ENCODE measurements around the gene RGP1. TPM values are rescaled to one million over a fixed set of nuclear protein-coding genes. Genes with fewer than 3 reads are reported as not detected.

Gene RGP1
- total and polyA plus RNA-seq, 9 of the 15 experiments (the other 6 are each of a cell fraction or from before 2014, with no cell fraction given): 0.42 to 13.8 (median 6.7) TPM

DNA sequence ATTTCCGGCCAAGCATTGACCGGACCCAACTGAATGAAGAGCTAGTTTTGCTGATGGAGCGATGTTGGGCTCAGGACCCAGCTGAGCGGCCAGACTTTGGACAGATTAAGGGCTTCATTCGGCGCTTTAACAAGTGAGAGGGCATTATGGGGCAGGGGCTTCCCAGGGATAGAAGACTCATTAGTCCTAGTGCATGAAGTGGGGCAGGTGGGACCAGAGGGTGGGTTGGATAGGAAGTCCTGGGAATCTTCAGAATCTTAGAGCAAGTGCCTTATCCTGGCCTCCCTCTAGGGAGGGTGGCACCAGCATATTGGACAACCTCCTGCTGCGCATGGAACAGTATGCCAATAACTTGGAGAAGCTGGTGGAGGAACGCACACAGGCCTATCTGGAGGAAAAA, 57.0 kb downstream of the RGP1 start:
- ChIA-PET CTCF (ENCODE audit: low intra/inter-chr PET ratio) (no interaction called here), POLR2A (no interaction called here)
- no peaks in the 10 kb centered on the region for H4K20me1 ChIP-seq (replicated peaks; ENCODE audit: control insufficient read depth, insufficient read depth, low read length)

More for the DNA sequence above, 57.0 kb downstream of the RGP1 start:
- no peak for FAIRE-seq
- H3K79me2 ChIP-seq (ENCODE audit: control insufficient read depth, insufficient read depth, low read length): no peaks in the 10 kb centered on the region; the same call in 2 of the 3 replicates
- H3K4me1 ChIP-seq (replicated peaks in 1 of 2; ENCODE audit: control insufficient read depth in 2 of 2, insufficient read depth in 2 of 2, low read length in 2 of 2): peaks cover 5 to 10% of the 10 kb centered on the region in 2 experiments; a peak in 4 of 5 replicates
- in situ Hi-C loops (cut with MboI): no loop called here
- no peaks in the 10 kb centered on the region for H3K9me3 ChIP-seq (replicated peaks; ENCODE audit: control insufficient read depth, insufficient read depth, low read depth, low read length)
- H3K9ac ChIP-seq (ENCODE audit: insufficient read depth in 1 of 2, low read depth in 2 of 2, low read length in 2 of 2): no peak overlapping the region
- TF ChIP-seq RNF2 (IDR thresholded peaks at IDR 0.05) (no peak), ZNF79 (CRISPR knock-in tag; IDR thresholded peaks at IDR 0.05; ENCODE audit: low read depth) (no peak)
- TF ChIP-seq, protein P1, sequence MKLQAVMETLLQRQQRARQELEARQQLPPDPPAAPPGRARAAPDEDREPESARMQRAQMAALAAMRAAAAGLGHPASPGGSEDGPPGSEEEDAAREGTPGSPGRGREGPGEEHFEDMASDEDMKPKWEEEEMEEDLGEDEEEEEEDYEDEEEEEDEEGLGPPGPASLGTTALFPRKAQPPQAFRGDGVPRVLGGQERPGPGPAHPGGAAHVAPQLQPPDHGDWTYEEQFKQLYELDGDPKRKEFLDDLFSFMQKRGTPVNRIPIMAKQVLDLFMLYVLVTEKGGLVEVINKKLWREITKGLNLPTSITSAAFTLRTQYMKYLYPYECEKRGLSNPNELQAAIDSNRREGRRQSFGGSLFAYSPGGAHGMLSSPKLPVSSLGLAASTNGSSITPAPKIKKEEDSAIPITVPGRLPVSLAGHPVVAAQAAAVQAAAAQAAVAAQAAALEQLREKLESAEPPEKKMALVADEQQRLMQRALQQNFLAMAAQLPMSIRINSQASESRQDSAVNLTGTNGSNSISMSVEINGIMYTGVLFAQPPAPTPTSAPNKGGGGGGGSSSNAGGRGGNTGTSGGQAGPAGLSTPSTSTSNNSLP (IDR thresholded peaks at IDR 0.05; ENCODE audit: borderline replicate concordance, low read depth, low read length): no peak
- H3K27ac ChIP-seq (ENCODE audit: extremely low read depth, low read depth, low read length): no peak overlapping the region
- H3K36me3 ChIP-seq (ENCODE audit: control insufficient read depth, insufficient read depth, low read length): peaks cover 55% of the 10 kb centered on the region; the same call in 1 of the 3 replicates
- H2AFZ ChIP-seq (ENCODE audit: low read depth, low read length): no peak overlapping the region
- no peaks in the 10 kb centered on the region for H3K27me3 ChIP-seq (ENCODE audit: control insufficient read depth in 2 of 2, insufficient read depth in 2 of 2, low read length in 2 of 2)
- H3K9me1 ChIP-seq (ENCODE audit: control insufficient read depth, insufficient read depth, low read length): no peaks in the 10 kb centered on the region
- no peak overlapping the region for H3K4me2 ChIP-seq (ENCODE audit: insufficient read depth, low read length)
- 97% methylated on average over 8 of the region's 8 CpGs for WGBS (ENCODE audit: insufficient coverage, low coverage, missing lambda C conversion rate)
- H3K4me3 ChIP-seq: no peak overlapping the region
- intact Hi-C loops (cut with micrococcal nuclease): no loop called here
- DNase-seq (ENCODE audit: extremely low read depth in 1 of 4, low spot score in 3 of 4): no peak
- BruUV-seq (replicated peaks): no TSS peak
- ATAC-seq: no peak

Small RNAs within 50 kb of the gene (microRNA-seq; reads per million reads assigned to microRNA genes)
- not detected for gene MIR6852 (ENCODE audit: borderline microRNAs expressed)
- not detected for gene MIR6853 (ENCODE audit: borderline microRNAs expressed)

Small RNAs within 50 kb of the gene (small RNA-seq; reads per million reads assigned to genes)
- gene MIR6853: not detected

Other genes with a start within 250 kb of the RGP1 start
Only the 7 nearest of the 21 such genes appear.
- gene TPM2, start 59.4 kb upstream of the RGP1 start, total RNA-seq (2014; rRNA removed): 4.5 TPM in 2 replicates
- gene TPM2, start 59.4 kb upstream of the RGP1 start, total RNA-seq (2014; rRNA removed; fragmentation: Illumina TruSeq; extraction: Trizol): 1.7 and 1.8 TPM in 2 replicates
- gene TPM2, start 59.4 kb upstream of the RGP1 start, total RNA-seq (2015; rRNA removed; fragmentation: Illumina TruSeq; extraction: Trizol): 2.9 and 3.3 TPM in 2 replicates
- gene TPM2, start 59.4 kb upstream of the RGP1 start, total RNA-seq (2021): 6.9 and 9.1 TPM in 2 replicates
- gene TPM2, start 59.4 kb upstream of the RGP1 start, polyA plus RNA-seq (2011; rRNA removed): 4.6 and 7.9 TPM in 2 replicates
- gene TPM2, start 59.4 kb upstream of the RGP1 start, polyA plus RNA-seq (2014; fragmentation: Illumina TruSeq; extraction: Trizol): 4.9 and 5.2 TPM in 2 replicates
- under 1 TPM; 0.28 to 0.56 TPM for gene TPM2, start 59.4 kb upstream of the RGP1 start, polyA plus RNA-seq (2014; fragmentation: Nextera tagmentation; extraction: Ambion mirVana)
- 9.8 and 16.1 TPM in 2 replicates for gene TPM2, start 59.4 kb upstream of the RGP1 start, polyA plus RNA-seq (2014; rRNA removed)
- 94.3 and 121 TPM in 2 replicates for gene TLN1, start 17.1 kb upstream of the RGP1 start, total RNA-seq (2014; rRNA removed)
- 40.9 and 44.0 TPM in 2 replicates for gene TLN1, start 17.1 kb upstream of the RGP1 start, total RNA-seq (2014; rRNA removed; fragmentation: Illumina TruSeq; extraction: Trizol)
- 49.4 and 50.7 TPM in 2 replicates for gene TLN1, start 17.1 kb upstream of the RGP1 start, total RNA-seq (2015; rRNA removed; fragmentation: Illumina TruSeq; extraction: Trizol)
- gene TLN1, start 17.1 kb upstream of the RGP1 start, total RNA-seq (2021): 201 and 240 TPM in 2 replicates
- 54.8 and 98.5 TPM in 2 replicates for gene TLN1, start 17.1 kb upstream of the RGP1 start, polyA plus RNA-seq (2011; rRNA removed)
- gene TLN1, start 17.1 kb upstream of the RGP1 start, polyA plus RNA-seq (2014; fragmentation: Illumina TruSeq; extraction: Trizol): 75.1 and 98.7 TPM in 2 replicates
- gene TLN1, start 17.1 kb upstream of the RGP1 start, polyA plus RNA-seq (2014; fragmentation: Nextera tagmentation; extraction: Ambion mirVana): 10 to 100 TPM in 1 of 2 experiments, 1 to 10 TPM in 1; 3.6 to 10.2 TPM
- 49.2 and 72.0 TPM in 2 replicates for gene TLN1, start 17.1 kb upstream of the RGP1 start, polyA plus RNA-seq (2014; rRNA removed)
- gene CREB3, start 16.6 kb upstream of the RGP1 start, total RNA-seq (2014; rRNA removed): 18.3 and 19.3 TPM in 2 replicates
- 10.6 and 10.8 TPM in 2 replicates for gene CREB3, start 16.6 kb upstream of the RGP1 start, total RNA-seq (2014; rRNA removed; fragmentation: Illumina TruSeq; extraction: Trizol)
- gene CREB3, start 16.6 kb upstream of the RGP1 start, total RNA-seq (2015; rRNA removed; fragmentation: Illumina TruSeq; extraction: Trizol): 13.1 and 14.9 TPM in 2 replicates
- gene CREB3, start 16.6 kb upstream of the RGP1 start, total RNA-seq (2021): 16.5 and 17.0 TPM in 2 replicates
- gene CREB3, start 16.6 kb upstream of the RGP1 start, polyA plus RNA-seq (2011; rRNA removed): 8.1 and 9.4 TPM in 2 replicates
- gene CREB3, start 16.6 kb upstream of the RGP1 start, polyA plus RNA-seq (2014; fragmentation: Illumina TruSeq; extraction: Trizol): 17.1 and 18.3 TPM in 2 replicates
- 1 to 10 TPM; 5.7 to 9.4 TPM for gene CREB3, start 16.6 kb upstream of the RGP1 start, polyA plus RNA-seq (2014; fragmentation: Nextera tagmentation; extraction: Ambion mirVana)
- gene CREB3, start 16.6 kb upstream of the RGP1 start, polyA plus RNA-seq (2014; rRNA removed): 15.3 TPM in 2 replicates
- gene GBA2, start 59 bp upstream of the RGP1 start, total RNA-seq (2014; rRNA removed): 28.5 and 32.6 TPM in 2 replicates
- 27.2 and 29.3 TPM in 2 replicates for gene GBA2, start 59 bp upstream of the RGP1 start, total RNA-seq (2014; rRNA removed; fragmentation: Illumina TruSeq; extraction: Trizol)
- gene GBA2, start 59 bp upstream of the RGP1 start, total RNA-seq (2015; rRNA removed; fragmentation: Illumina TruSeq; extraction: Trizol): 32.1 and 32.7 TPM in 2 replicates
- 39.4 and 45.0 TPM in 2 replicates for gene GBA2, start 59 bp upstream of the RGP1 start, total RNA-seq (2021)
- 42.2 and 58.0 TPM in 2 replicates for gene GBA2, start 59 bp upstream of the RGP1 start, polyA plus RNA-seq (2011; rRNA removed)
- gene GBA2, start 59 bp upstream of the RGP1 start, polyA plus RNA-seq (2014; fragmentation: Illumina TruSeq; extraction: Trizol): 38.4 and 40.3 TPM in 2 replicates
- 10 to 100 TPM; 14.1 to 24.3 TPM for gene GBA2, start 59 bp upstream of the RGP1 start, polyA plus RNA-seq (2014; fragmentation: Nextera tagmentation; extraction: Ambion mirVana)
- gene GBA2, start 59 bp upstream of the RGP1 start, polyA plus RNA-seq (2014; rRNA removed): 60.4 and 63.2 TPM in 2 replicates
- not detected in 2 replicates for gene MSMP, start 5.0 kb downstream of the RGP1 start, total RNA-seq (2014; rRNA removed)
- gene MSMP, start 5.0 kb downstream of the RGP1 start, total RNA-seq (2014; rRNA removed; fragmentation: Illumina TruSeq; extraction: Trizol): not detected in 2 replicates
- gene MSMP, start 5.0 kb downstream of the RGP1 start, total RNA-seq (2015; rRNA removed; fragmentation: Illumina TruSeq; extraction: Trizol): not detected in 2 replicates
- 0.60 and 0.87 TPM in 2 replicates for gene MSMP, start 5.0 kb downstream of the RGP1 start, total RNA-seq (2021)
- gene MSMP, start 5.0 kb downstream of the RGP1 start, polyA plus RNA-seq (2011; rRNA removed): not detected in 2 replicates
- gene MSMP, start 5.0 kb downstream of the RGP1 start, polyA plus RNA-seq (2014; fragmentation: Illumina TruSeq; extraction: Trizol): not detected in 2 replicates
- not detected for gene MSMP, start 5.0 kb downstream of the RGP1 start, polyA plus RNA-seq (2014; fragmentation: Nextera tagmentation; extraction: Ambion mirVana)
- gene MSMP, start 5.0 kb downstream of the RGP1 start, polyA plus RNA-seq (2014; rRNA removed): not detected in 2 replicates
- gene NPR2, start 42.3 kb downstream of the RGP1 start, total RNA-seq (2014; rRNA removed): 2.8 and 4.9 TPM in 2 replicates
- gene NPR2, start 42.3 kb downstream of the RGP1 start, total RNA-seq (2014; rRNA removed; fragmentation: Illumina TruSeq; extraction: Trizol): 3.6 and 3.7 TPM in 2 replicates
- gene NPR2, start 42.3 kb downstream of the RGP1 start, total RNA-seq (2015; rRNA removed; fragmentation: Illumina TruSeq; extraction: Trizol): 4.7 and 5.5 TPM in 2 replicates
- 6.0 and 6.9 TPM in 2 replicates for gene NPR2, start 42.3 kb downstream of the RGP1 start, total RNA-seq (2021)
- 12.9 and 14.5 TPM in 2 replicates for gene NPR2, start 42.3 kb downstream of the RGP1 start, polyA plus RNA-seq (2011; rRNA removed)
- 6.2 and 7.3 TPM in 2 replicates for gene NPR2, start 42.3 kb downstream of the RGP1 start, polyA plus RNA-seq (2014; fragmentation: Illumina TruSeq; extraction: Trizol)
- gene NPR2, start 42.3 kb downstream of the RGP1 start, polyA plus RNA-seq (2014; fragmentation: Nextera tagmentation; extraction: Ambion mirVana): 1 to 10 TPM; 2.4 to 6.4 TPM
- gene NPR2, start 42.3 kb downstream of the RGP1 start, polyA plus RNA-seq (2014; rRNA removed): 5.5 and 10.5 TPM in 2 replicates
- gene SPAG8, start 63.0 kb downstream of the RGP1 start, total RNA-seq (2014; rRNA removed): 0.14 and 0.53 TPM in 2 replicates
- gene SPAG8, start 63.0 kb downstream of the RGP1 start, total RNA-seq (2014; rRNA removed; fragmentation: Illumina TruSeq; extraction: Trizol): 0.18 and 0.67 TPM in 2 replicates
- gene SPAG8, start 63.0 kb downstream of the RGP1 start, total RNA-seq (2015; rRNA removed; fragmentation: Illumina TruSeq; extraction: Trizol): 0.30 and 0.47 TPM in 2 replicates
- gene SPAG8, start 63.0 kb downstream of the RGP1 start, total RNA-seq (2021): 0.36 and 0.40 TPM in 2 replicates
- gene SPAG8, start 63.0 kb downstream of the RGP1 start, polyA plus RNA-seq (2011; rRNA removed): 0.21 and 0.27 TPM in 2 replicates
- gene SPAG8, start 63.0 kb downstream of the RGP1 start, polyA plus RNA-seq (2014; fragmentation: Illumina TruSeq; extraction: Trizol): 0.22 and 0.36 TPM in 2 replicates
- under 1 TPM; 0.03 to 0.46 TPM for gene SPAG8, start 63.0 kb downstream of the RGP1 start, polyA plus RNA-seq (2014; fragmentation: Nextera tagmentation; extraction: Ambion mirVana)
- gene SPAG8, start 63.0 kb downstream of the RGP1 start, polyA plus RNA-seq (2014; rRNA removed): 0.17 and 0.40 TPM in 2 replicates